Lower leg skin (tissue), 3 donors: ENCODE results near the gene MICAL2.

Source experiments
- POLR2A ChIP-seq, 2 donors: fragments of 450-650 bp; IDR thresholded peaks; one replicate each; pipeline ENCODE4 v1.6.1; 2016 to 2017; ENCODE audit warnings: antibody characterized with exemption in 2 of 2, mild to moderate bottlenecking in 1 of 2, moderate library complexity in 1 of 2
- TF ChIP-seq, protein P1 (sequence below), 3 donors: fragments of 450-650 bp; IDR thresholded peaks; one replicate each; pipeline ENCODE4 v1.5.1; 2016; ENCODE audit warnings: antibody characterized with exemption in 3 of 3, mild to moderate bottlenecking in 3 of 3, moderate library complexity in 2 of 3

DNA sequence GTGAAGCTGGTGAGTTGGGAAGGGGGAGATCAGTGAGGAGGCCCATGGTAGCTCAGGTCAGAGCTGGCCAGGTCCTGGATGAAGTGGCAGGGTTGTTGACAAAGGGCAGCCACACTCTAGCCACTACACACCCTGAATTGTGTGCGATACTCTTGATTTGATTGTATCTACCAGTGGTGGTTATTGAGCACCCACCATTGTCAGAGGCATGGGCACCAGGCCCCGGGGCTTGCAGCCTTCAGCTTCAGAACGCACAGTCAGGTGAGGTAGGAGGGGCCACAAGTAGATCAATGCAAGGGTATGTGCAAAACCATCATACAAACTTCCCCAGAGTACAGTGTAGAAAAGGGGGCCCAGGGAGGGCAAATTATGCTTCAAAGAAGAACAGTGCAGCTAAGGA, 38.1 kb downstream of the MICAL2 start:
- TF ChIP-seq, protein P1, sequence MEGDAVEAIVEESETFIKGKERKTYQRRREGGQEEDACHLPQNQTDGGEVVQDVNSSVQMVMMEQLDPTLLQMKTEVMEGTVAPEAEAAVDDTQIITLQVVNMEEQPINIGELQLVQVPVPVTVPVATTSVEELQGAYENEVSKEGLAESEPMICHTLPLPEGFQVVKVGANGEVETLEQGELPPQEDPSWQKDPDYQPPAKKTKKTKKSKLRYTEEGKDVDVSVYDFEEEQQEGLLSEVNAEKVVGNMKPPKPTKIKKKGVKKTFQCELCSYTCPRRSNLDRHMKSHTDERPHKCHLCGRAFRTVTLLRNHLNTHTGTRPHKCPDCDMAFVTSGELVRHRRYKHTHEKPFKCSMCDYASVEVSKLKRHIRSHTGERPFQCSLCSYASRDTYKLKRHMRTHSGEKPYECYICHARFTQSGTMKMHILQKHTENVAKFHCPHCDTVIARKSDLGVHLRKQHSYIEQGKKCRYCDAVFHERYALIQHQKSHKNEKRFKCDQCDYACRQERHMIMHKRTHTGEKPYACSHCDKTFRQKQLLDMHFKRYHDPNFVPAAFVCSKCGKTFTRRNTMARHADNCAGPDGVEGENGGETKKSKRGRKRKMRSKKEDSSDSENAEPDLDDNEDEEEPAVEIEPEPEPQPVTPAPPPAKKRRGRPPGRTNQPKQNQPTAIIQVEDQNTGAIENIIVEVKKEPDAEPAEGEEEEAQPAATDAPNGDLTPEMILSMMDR (IDR thresholded peaks at IDR 0.05): no peak
- no peak for TF ChIP-seq POLR2A (IDR thresholded peaks at IDR 0.05)
